NCI-H226 (cell line): ENCODE data around the gene AUNIP.
A peak's percentile ranks its signal among the peaks of the same experiment; 100 is the strongest.
"Not testable (repeated sequence)": the region's sequence is repeated elsewhere in the genome, so short reads cannot be mapped to it uniquely, and the experiment has no call there.

Experiments used
- DNase-seq: peaks from one replicate; pipeline ENCODE4 v3.0.0-alpha.2; 2015

Gene AUNIP

GRCh38 chr1:25863486-25864262 lies 4.4 kb upstream of the AUNIP start:
- no peak for DNase-seq

- DNase-seq = no peak
Observed at GRCh38 chr1:25862785-25863485, 3.7 kb upstream of the AUNIP start.

GRCh38 chr1:25861316-25862286 lies 2.3 kb upstream of the AUNIP start:
- DNase-seq = no peak

- no peak for DNase-seq
Observed at GRCh38 chr1:25858494-25858893, 763 bp downstream of the AUNIP start.

- DNase-seq = no peak
Observed at GRCh38 chr1:25856856-25857255, 2.4 kb downstream of the AUNIP start.

- no peak for DNase-seq
Observed at GRCh38 chr1:25854554-25854953, 4.7 kb downstream of the AUNIP start.

GRCh38 chr1:25848531-25848930 lies 10.7 kb downstream of the AUNIP start:
- DNase-seq = peak; percentile 21

GRCh38 chr1:25847929-25848328 lies 11.3 kb downstream of the AUNIP start:
- no peak for DNase-seq

- DNase-seq = no peak
Observed at GRCh38 chr1:25845664-25846063, 13.6 kb downstream of the AUNIP start.

GRCh38 chr1:25844536-25845337 lies 14.5 kb downstream of the AUNIP start:
- no peak for DNase-seq

- DNase-seq = no peak
Observed at GRCh38 chr1:25843483-25843882, 15.8 kb downstream of the AUNIP start.

GRCh38 chr1:25839808-25840207 lies 19.4 kb downstream of the AUNIP start:
- not testable (repeated sequence) for DNase-seq

- DNase-seq = no peak
Observed at GRCh38 chr1:25837262-25837875, 21.9 kb downstream of the AUNIP start.

GRCh38 chr1:25836695-25837094 lies 22.6 kb downstream of the AUNIP start:
- no peak for DNase-seq

- no peak for DNase-seq
Observed at GRCh38 chr1:25834894-25835293, 24.4 kb downstream of the AUNIP start.

- DNase-seq = no peak
Observed at GRCh38 chr1:25833158-25833557, 26.1 kb downstream of the AUNIP start.

GRCh38 chr1:25832336-25833037 lies 26.8 kb downstream of the AUNIP start:
- no peak for DNase-seq

- DNase-seq = no peak
Observed at GRCh38 chr1:25831569-25832196, 27.6 kb downstream of the AUNIP start.

GRCh38 chr1:25829046-25829445 lies 30.2 kb downstream of the AUNIP start:
- DNase-seq = no peak

GRCh38 chr1:25828491-25828890 lies 30.8 kb downstream of the AUNIP start:
- DNase-seq = no peak

- no peak for DNase-seq
Observed at GRCh38 chr1:25826571-25826970, 32.7 kb downstream of the AUNIP start.
